GM23338 (cell line): ENCODE measurements around the gene SEMA5A. TPM values are rescaled to one million over a fixed set of nuclear protein-coding genes. Genes with fewer than 3 reads are reported as not detected.
A peak's percentile ranks its signal among the peaks of the same experiment; 100 is the strongest.

Source experiments
- ATAC-seq: fragments of 200-7000 bp; cut with Tn5 transposase; 3 replicates; pipeline ENCODE4 v1.9.1; 2020
- DNase-seq: peaks from one replicate; pipeline ENCODE4 v3.0.0-alpha.2; 2015; ENCODE audit warnings: low spot score
- H2AFZ ChIP-seq: fragments of 200-600 bp; sonication (generic); 2 replicates; pipeline ENCODE4 v1.8.0; 2016; ENCODE audit warnings: antibody characterized with exemption, mild to moderate bottlenecking, moderate library complexity
- H3F3A ChIP-seq: fragments of 200-600 bp; sonication (generic); replicated peaks from 2 replicates; pipeline ENCODE4 v1.8.0; 2017; ENCODE audit warnings: antibody characterized with exemption, mixed run types, low read depth
- H3K27ac ChIP-seq: fragments of 200-600 bp; sonication (generic); 2 replicates; pipeline ENCODE4 v1.6.1; 2016; ENCODE audit warnings: low read depth
- H3K27me3 ChIP-seq: fragments of 200-600 bp; sonication (generic); 2 replicates; pipeline ENCODE4 v1.8.0; 2016; ENCODE audit warnings: mild to moderate bottlenecking, mixed run types, moderate library complexity; ENCODE audit not compliant: insufficient read depth
- H3K36me3 ChIP-seq: fragments of 200-600 bp; sonication (generic); 2 replicates; pipeline ENCODE4 v1.8.0; 2016; ENCODE audit warnings: mild to moderate bottlenecking; ENCODE audit not compliant: insufficient read depth
- H3K4me1 ChIP-seq: fragments of 200-600 bp; sonication (generic); 2 replicates; pipeline ENCODE4 v1.8.0; 2016; ENCODE audit warnings: mild to moderate bottlenecking, moderate library complexity; ENCODE audit not compliant: insufficient read depth
- H3K4me2 ChIP-seq: fragments of 200-600 bp; sonication (generic); 2 replicates; pipeline ENCODE4 v1.7.1; 2017; ENCODE audit warnings: mixed run types
- H3K4me3 ChIP-seq: fragments of 200-600 bp; sonication (generic); 2 replicates; pipeline ENCODE4 v1.6.1; 2016; ENCODE audit warnings: mixed run types
- H3K79me2 ChIP-seq: fragments of 200-600 bp; sonication (generic); replicated peaks from 2 replicates; pipeline ENCODE4 v1.8.0; 2017; ENCODE audit warnings: mild to moderate bottlenecking; ENCODE audit not compliant: insufficient read depth
- H3K9me2 ChIP-seq: fragments of 200-600 bp; sonication (generic); 2 replicates; pipeline ENCODE4 v1.8.0; 2017; ENCODE audit not compliant: insufficient read depth
- H4K20me1 ChIP-seq: fragments of 200-600 bp; sonication (generic); replicated peaks from 2 replicates; pipeline ENCODE4 v1.8.0; 2017; ENCODE audit warnings: mild to moderate bottlenecking; ENCODE audit not compliant: insufficient read depth
- H3K27ac Mint-ChIP-seq: 2 replicates; pipeline ENCODE4 v1.8.0; 2020; ENCODE audit warnings: inconsistent platforms, mild to moderate bottlenecking, moderate library complexity, mixed read lengths
- H3K27me3 Mint-ChIP-seq: 3 replicates; pipeline ENCODE4 v1.8.0; 2022; ENCODE audit warnings: low read depth, mild to moderate bottlenecking, moderate library complexity, mixed read lengths, inconsistent platforms; ENCODE audit not compliant: insufficient read depth, poor library complexity
- H3K36me3 Mint-ChIP-seq: 3 replicates; pipeline ENCODE4 v1.8.0; 2021; ENCODE audit warnings: low read depth, mild to moderate bottlenecking, inconsistent platforms, moderate library complexity, mixed read lengths
- H3K4me1 Mint-ChIP-seq: 3 replicates; pipeline ENCODE4 v1.8.0; 2020; ENCODE audit warnings: mild to moderate bottlenecking, inconsistent platforms, mixed read lengths
- H3K4me3 Mint-ChIP-seq: 3 replicates; pipeline ENCODE4 v1.8.0; 2021; ENCODE audit warnings: moderate library complexity, mild to moderate bottlenecking, inconsistent platforms, mixed read lengths
- H3K9me3 Mint-ChIP-seq: 3 replicates; pipeline ENCODE4 v1.8.0; 2020; ENCODE audit warnings: moderate library complexity, mild to moderate bottlenecking, inconsistent platforms, mixed read lengths
- CREB1 ChIP-seq: fragments of 250-450 bp; sonication (Bioruptor Pico); IDR thresholded peaks from 2 replicates; pipeline ENCODE4 v1.5.0; 2020; ENCODE audit warnings: low read depth, mild to moderate bottlenecking, moderate library complexity
- ETS1 ChIP-seq: IDR thresholded peaks from 2 replicates; pipeline ENCODE4 v1.6.1; 2016; ENCODE audit warnings: antibody characterized with exemption
- EZH2 ChIP-seq: fragments of 200-600 bp; sonication (generic); IDR thresholded peaks from one replicate; pipeline ENCODE4 v1.8.0; 2017; ENCODE audit warnings: antibody characterized with exemption, mild to moderate bottlenecking, low read depth; ENCODE audit not compliant: unreplicated experiment
- STAT1 ChIP-seq: IDR thresholded peaks from one replicate; pipeline ENCODE4 v1.6.1; 2016; ENCODE audit warnings: antibody characterized with exemption; ENCODE audit not compliant: unreplicated experiment
- polyA plus RNA-seq: library from polyadenylated mRNA; unstranded; fragments of >200 nt; fragmentation: Nextera tagmentation; extraction: Ambion mirVana; gene quantifications from 2 replicates; pipeline ENCODE4 v1.2.1, GENCODE V29; 2016
- total RNA-seq: library from RNA; depleted of rRNA; stranded (reverse); fragments of >200 nt; shearing (Covaris generic); gene quantifications from 2 replicates; pipeline ENCODE4 v1.2.3, GENCODE V29; 2014
- TF ChIP-seq, protein P1 (sequence below), 2 experiments: fragments of 200-600 bp in 1 of 2; sonication (generic) in 1 of 2; conservative IDR thresholded peaks; 2 replicates each; pipeline versions ENCODE4 v1.5.1 to v1.6.1; 2016 to 2017; ENCODE audit warnings: antibody characterized with exemption in 2 of 2, low read depth in 2 of 2, mild to moderate bottlenecking in 2 of 2, moderate library complexity in 1 of 2
- TF ChIP-seq, protein P2 (sequence below): IDR thresholded peaks from one replicate; pipeline ENCODE4 v1.6.1; 2018; ENCODE audit warnings: antibody characterized with exemption; ENCODE audit not compliant: unreplicated experiment

Gene SEMA5A
- total and polyA plus RNA-seq, 2 experiments from 2014 or later: 2.1 to 8.1 TPM

DNA sequence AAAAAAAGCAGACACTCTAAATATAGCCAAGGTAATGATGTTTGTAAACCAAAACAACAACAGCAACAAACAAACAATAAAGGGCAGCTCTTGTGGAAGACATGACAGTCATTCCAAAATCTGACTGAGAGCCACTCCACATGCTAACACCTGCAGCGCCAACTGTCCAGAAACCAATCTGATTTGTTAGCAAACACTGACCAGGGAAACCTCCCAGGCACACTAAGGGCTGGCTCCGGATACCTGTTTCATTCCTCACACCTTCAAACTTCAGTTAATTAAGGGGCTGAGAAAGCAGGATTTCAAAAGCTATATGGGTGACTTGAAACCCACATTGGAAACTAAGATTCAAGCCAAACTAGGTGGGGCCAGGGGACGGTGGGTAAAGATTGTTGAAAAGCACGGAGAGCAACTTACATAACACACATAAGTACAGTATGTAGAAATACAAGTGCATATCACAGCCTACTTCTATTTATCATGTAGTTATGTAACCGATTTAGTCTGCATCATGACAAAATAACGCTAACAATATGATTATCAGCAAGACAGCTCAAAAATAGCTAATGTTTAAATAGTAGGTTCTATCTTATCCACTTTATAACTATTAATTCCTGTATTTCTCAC lies 203.6 kb downstream of the SEMA5A start (continued):
- TF ChIP-seq, protein P1, sequence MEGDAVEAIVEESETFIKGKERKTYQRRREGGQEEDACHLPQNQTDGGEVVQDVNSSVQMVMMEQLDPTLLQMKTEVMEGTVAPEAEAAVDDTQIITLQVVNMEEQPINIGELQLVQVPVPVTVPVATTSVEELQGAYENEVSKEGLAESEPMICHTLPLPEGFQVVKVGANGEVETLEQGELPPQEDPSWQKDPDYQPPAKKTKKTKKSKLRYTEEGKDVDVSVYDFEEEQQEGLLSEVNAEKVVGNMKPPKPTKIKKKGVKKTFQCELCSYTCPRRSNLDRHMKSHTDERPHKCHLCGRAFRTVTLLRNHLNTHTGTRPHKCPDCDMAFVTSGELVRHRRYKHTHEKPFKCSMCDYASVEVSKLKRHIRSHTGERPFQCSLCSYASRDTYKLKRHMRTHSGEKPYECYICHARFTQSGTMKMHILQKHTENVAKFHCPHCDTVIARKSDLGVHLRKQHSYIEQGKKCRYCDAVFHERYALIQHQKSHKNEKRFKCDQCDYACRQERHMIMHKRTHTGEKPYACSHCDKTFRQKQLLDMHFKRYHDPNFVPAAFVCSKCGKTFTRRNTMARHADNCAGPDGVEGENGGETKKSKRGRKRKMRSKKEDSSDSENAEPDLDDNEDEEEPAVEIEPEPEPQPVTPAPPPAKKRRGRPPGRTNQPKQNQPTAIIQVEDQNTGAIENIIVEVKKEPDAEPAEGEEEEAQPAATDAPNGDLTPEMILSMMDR (conservative IDR thresholded peaks at IDR 0.05; ENCODE audit: low read depth in 2 of 2): no peak

GRCh38 chr5:9340085-9340484 lies 205.8 kb downstream of the SEMA5A start:
- Mint-ChIP-seq H3K36me3 (peaks cover 4% of the 10 kb centered on the region; the same call in 2 of the 3 replicates), H3K4me1 (no peaks in the 10 kb centered on the region), H3K27ac (no peak overlapping the region), H3K27me3 (peaks cover 2% of the 10 kb centered on the region), H3K9me3 (peaks cover 4% of the 10 kb centered on the region; the same call in 2 of the 3 replicates), H3K4me3 (no peak overlapping the region)
- H3K27ac ChIP-seq: no peak overlapping the region
- no peak overlapping the region for H3K4me2 ChIP-seq
- H3K4me1 ChIP-seq: no peaks in the 10 kb centered on the region
- TF ChIP-seq CREB1 (CRISPR knock-in tag) (no peak), EZH2 (no peak)
- TF ChIP-seq, protein P2, sequence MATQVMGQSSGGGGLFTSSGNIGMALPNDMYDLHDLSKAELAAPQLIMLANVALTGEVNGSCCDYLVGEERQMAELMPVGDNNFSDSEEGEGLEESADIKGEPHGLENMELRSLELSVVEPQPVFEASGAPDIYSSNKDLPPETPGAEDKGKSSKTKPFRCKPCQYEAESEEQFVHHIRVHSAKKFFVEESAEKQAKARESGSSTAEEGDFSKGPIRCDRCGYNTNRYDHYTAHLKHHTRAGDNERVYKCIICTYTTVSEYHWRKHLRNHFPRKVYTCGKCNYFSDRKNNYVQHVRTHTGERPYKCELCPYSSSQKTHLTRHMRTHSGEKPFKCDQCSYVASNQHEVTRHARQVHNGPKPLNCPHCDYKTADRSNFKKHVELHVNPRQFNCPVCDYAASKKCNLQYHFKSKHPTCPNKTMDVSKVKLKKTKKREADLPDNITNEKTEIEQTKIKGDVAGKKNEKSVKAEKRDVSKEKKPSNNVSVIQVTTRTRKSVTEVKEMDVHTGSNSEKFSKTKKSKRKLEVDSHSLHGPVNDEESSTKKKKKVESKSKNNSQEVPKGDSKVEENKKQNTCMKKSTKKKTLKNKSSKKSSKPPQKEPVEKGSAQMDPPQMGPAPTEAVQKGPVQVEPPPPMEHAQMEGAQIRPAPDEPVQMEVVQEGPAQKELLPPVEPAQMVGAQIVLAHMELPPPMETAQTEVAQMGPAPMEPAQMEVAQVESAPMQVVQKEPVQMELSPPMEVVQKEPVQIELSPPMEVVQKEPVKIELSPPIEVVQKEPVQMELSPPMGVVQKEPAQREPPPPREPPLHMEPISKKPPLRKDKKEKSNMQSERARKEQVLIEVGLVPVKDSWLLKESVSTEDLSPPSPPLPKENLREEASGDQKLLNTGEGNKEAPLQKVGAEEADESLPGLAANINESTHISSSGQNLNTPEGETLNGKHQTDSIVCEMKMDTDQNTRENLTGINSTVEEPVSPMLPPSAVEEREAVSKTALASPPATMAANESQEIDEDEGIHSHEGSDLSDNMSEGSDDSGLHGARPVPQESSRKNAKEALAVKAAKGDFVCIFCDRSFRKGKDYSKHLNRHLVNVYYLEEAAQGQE: no peak
- H3K27me3 ChIP-seq: no peaks in the 10 kb centered on the region
- H3F3A ChIP-seq: no peaks in the 10 kb centered on the region
- ATAC-seq (no peak), DNase-seq (no peak)
- 0 out of 2 replicates have a peak, but pooled peaks cover 9% of the 10 kb centered on the region for H3K9me2 ChIP-seq
- no peaks in the 10 kb centered on the region for H3K36me3 ChIP-seq
- no peaks in the 10 kb centered on the region for H3K79me2 ChIP-seq
- H4K20me1 ChIP-seq: no peaks in the 10 kb centered on the region; the same call in 1 of the 2 replicates
- H2AFZ ChIP-seq: no peak overlapping the region
- H3K4me3 ChIP-seq: no peak overlapping the region

DNA sequence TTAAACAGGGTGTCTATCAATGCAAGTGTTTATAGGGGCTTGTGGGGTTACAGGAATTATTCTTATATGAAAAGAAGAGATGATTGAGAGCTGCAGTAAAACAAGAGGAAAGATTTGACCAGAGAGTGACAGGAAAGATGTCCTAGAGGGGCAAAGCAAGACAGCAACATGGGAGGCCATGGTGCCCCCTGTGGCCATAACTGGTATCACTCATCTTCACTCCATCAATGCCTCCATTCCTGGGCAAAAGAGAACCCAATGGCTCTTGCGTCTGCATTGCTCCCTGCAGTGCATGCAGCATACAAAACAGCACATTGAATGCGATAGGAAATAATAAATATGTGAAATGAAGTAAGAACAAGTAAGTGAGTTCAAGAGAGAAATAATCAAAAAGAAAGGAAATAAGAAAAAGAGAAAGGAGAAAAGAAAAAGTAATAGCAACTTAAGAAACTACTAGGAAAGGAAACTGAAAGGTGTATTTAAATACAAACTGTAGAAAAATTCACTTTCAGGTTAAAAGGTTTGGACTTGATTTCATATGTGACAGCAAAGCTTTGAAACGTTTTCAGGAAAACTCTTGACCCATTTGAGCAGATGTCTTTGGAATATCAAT lies 206.6 kb downstream of the SEMA5A start:
- peak; percentile 67 for DNase-seq
- H3K4me1 Mint-ChIP-seq: no peaks in the 10 kb centered on the region
- no peak overlapping the region for H3K27ac Mint-ChIP-seq
- ATAC-seq: peak; percentile 45; the same call in 1 of the 3 replicates
- H3K27ac ChIP-seq: no peak overlapping the region
- H3K4me3 ChIP-seq: no peak overlapping the region
- no peaks in the 10 kb centered on the region for H3K27me3 ChIP-seq
- TF ChIP-seq, protein P1 (conservative IDR thresholded peaks at IDR 0.05; ENCODE audit: low read depth in 2 of 2): peak; percentile 63 to 66
- TF ChIP-seq ETS1 (no peak), STAT1 (no peak)
- no peaks in the 10 kb centered on the region for H3K36me3 ChIP-seq
- H3K9me2 ChIP-seq: 0 out of 2 replicates have a peak, but pooled peaks cover 12% of the 10 kb centered on the region
- H3K4me3 Mint-ChIP-seq: no peak overlapping the region
- no peaks in the 10 kb centered on the region for H3K79me2 ChIP-seq
- H2AFZ ChIP-seq: no peak overlapping the region
- no peak overlapping the region for H3K4me2 ChIP-seq
- peaks cover 4% of the 10 kb centered on the region; the same call in 2 of the 3 replicates for H3K36me3 Mint-ChIP-seq
- peaks cover 2% of the 10 kb centered on the region for H3K27me3 Mint-ChIP-seq
- no peaks in the 10 kb centered on the region for H3K4me1 ChIP-seq
- peaks cover 4% of the 10 kb centered on the region; the same call in 2 of the 3 replicates for H3K9me3 Mint-ChIP-seq
- no peaks in the 10 kb centered on the region; the same call in 1 of the 2 replicates for H4K20me1 ChIP-seq
- no peaks in the 10 kb centered on the region for H3F3A ChIP-seq
